Activated T-helper 9 cell treated with anti-CD3 and anti-CD28 coated beads, Interleukin-2, amount 50 U/mL, for 16 hours (primary cell): ENCODE data around the gene KRTAP4-12.
"Not testable (repeated sequence)": the region's sequence is repeated elsewhere in the genome, so short reads cannot be mapped to it uniquely, and the experiment has no call there.

Experiments used
- DNase-seq: peaks from one replicate; pipeline ENCODE4 v3.0.0-alpha.2; 2020; ENCODE audit warnings: low read depth

The KRTAP4-12 gene

GRCh38 chr17:41088760-41089352 lies 35.1 kb downstream of the KRTAP4-12 start:
- DNase-seq = not testable (repeated sequence)

- not testable (repeated sequence) for DNase-seq
These were observed 39.7 kb downstream of the KRTAP4-12 start, which contains the start of gene KRTAP4-7 for GRCh38 chr17:41084100-41084856. Gene KRTAP4-7 (plus strand): TSS chr17:41084150. CDS start chr17:41084207, 57 bp downstream.

GRCh38 chr17:41083427-41083826 lies 40.6 kb downstream of the KRTAP4-12 start:
- not testable (repeated sequence) for DNase-seq

- no peak for DNase-seq
These were observed 41.4 kb downstream of the KRTAP4-12 start for GRCh38 chr17:41082626-41083025.

GRCh38 chr17:41076788-41077187 lies 47.2 kb downstream of the KRTAP4-12 start:
- DNase-seq = no peak

- no peak for DNase-seq
These were observed 50.3 kb downstream of the KRTAP4-12 start for GRCh38 chr17:41073676-41074075.
